ENCODE data around the gene RABL6.
"Not testable (repeated sequence)": the region's sequence is repeated elsewhere in the genome, so short reads cannot be mapped to it uniquely, and the experiment has no call there.

DNA sequence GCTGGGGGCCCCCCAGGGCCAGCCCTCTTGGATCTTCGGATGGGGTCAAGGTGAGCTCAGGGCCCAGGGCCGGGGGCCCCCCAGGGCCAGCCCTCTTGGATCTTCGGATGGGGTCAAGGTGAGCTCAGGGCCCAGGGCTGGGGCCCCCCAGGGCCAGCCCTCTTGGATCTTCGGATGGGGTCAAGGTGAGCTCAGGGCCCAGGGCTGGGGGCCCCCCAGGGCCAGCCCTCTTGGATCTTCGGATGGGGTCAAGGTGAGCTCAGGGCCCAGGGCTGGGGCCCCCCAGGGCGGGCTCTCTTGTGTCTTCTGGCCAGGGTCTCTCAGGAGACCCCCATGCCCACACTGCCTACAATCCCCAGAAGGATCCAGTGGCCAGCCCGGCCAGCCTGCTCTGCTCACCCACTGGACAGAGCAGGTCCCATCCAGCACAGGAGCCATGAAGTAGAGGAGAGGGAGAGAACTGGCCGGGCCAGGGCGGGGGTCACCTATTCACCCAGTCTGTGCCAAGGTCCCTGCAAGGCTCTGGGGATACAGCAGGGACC is 4.7 kb upstream of the RABL6 start:
- TF ChIP-seq, protein P1, sequence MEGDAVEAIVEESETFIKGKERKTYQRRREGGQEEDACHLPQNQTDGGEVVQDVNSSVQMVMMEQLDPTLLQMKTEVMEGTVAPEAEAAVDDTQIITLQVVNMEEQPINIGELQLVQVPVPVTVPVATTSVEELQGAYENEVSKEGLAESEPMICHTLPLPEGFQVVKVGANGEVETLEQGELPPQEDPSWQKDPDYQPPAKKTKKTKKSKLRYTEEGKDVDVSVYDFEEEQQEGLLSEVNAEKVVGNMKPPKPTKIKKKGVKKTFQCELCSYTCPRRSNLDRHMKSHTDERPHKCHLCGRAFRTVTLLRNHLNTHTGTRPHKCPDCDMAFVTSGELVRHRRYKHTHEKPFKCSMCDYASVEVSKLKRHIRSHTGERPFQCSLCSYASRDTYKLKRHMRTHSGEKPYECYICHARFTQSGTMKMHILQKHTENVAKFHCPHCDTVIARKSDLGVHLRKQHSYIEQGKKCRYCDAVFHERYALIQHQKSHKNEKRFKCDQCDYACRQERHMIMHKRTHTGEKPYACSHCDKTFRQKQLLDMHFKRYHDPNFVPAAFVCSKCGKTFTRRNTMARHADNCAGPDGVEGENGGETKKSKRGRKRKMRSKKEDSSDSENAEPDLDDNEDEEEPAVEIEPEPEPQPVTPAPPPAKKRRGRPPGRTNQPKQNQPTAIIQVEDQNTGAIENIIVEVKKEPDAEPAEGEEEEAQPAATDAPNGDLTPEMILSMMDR (IDR thresholded peaks at IDR 0.05) = not testable (repeated sequence)
- not testable (repeated sequence) for TF ChIP-seq POLR2A (IDR thresholded peaks at IDR 0.05)

Data from body of pancreas (tissue), 4 donors.